Endothelial cell of umbilical vein (primary cell): ENCODE data around the gene PLXNA4. TPM values are rescaled to one million over a fixed set of nuclear protein-coding genes. Genes with fewer than 3 reads are reported as not detected.

Experiments
- BruUV-seq: library from RNA; stranded (reverse); fragments of 400-500 nt; replicated peaks from 2 replicates; lab custom pipeline; 2021; lab: Mats Ljungman, UMichigan
- CTCF ChIA-PET: fragments of 300-600, 350-600 bp; sonication (Branson Sonifier 250); formaldehyde crosslinking; loops from one replicate; lab custom pipeline; 2021; ENCODE audit warnings: antibody characterized with exemption, inconsistent platforms; lab: Charles Lee
- POLR2A ChIA-PET: fragments of 300-600, 350-600 bp; sonication (Branson Sonifier 250); formaldehyde crosslinking; loops from one replicate; lab custom pipeline; 2021; ENCODE audit warnings: antibody characterized with exemption, inconsistent platforms; lab: Charles Lee
- DNase-seq: peaks from one replicate; pipeline ENCODE4 v3.0.0-alpha.2; 2011; ENCODE audit warnings: low read depth, low spot score
- FAIRE-seq: peaks from 2 replicates; lab custom pipeline; 2011; peaks lifted over from hg19 to GRCh38; lab: Jason Lieb, UNC
- H2AFZ ChIP-seq: 2 replicates; pipeline ENCODE4 v1.6.0; 2012; ENCODE audit warnings: low read depth, low read length, control low read depth, inconsistent platforms
- H3K27ac ChIP-seq: 2 replicates; pipeline ENCODE4 v1.5.1; 2011; ENCODE audit warnings: low read depth, mild to moderate bottlenecking, control low read depth, low read length, moderate library complexity; ENCODE audit not compliant: insufficient read depth
- H3K27me3 ChIP-seq, 2 experiments: 2 replicates each; pipeline versions ENCODE4 v1.6.0 to v1.6.1; 2011; ENCODE audit warnings: low read length in 2 of 2, mixed read lengths in 1 of 2; ENCODE audit not compliant: control insufficient read depth in 2 of 2, insufficient read depth in 2 of 2
- H3K36me3 ChIP-seq, 2 experiments: 2 replicates in 1 of 2; 3 replicates in 1 of 2; pipeline ENCODE4 v1.5.1; 2011; ENCODE audit warnings: low read length in 2 of 2, mild to moderate bottlenecking in 1 of 2, moderate library complexity in 1 of 2; ENCODE audit not compliant: control insufficient read depth in 2 of 2, insufficient read depth in 2 of 2; ENCODE audit errors: extremely low read depth in 1 of 2
- H3K4me1 ChIP-seq: 3 replicates; pipeline ENCODE4 v1.5.1; 2011; ENCODE audit warnings: mild to moderate bottlenecking, low read length; ENCODE audit not compliant: control insufficient read depth, insufficient read depth; ENCODE audit errors: extremely low read depth
- H3K4me2 ChIP-seq: 2 replicates; pipeline ENCODE4 v1.6.1; 2011; ENCODE audit warnings: low read length, control low read depth, mixed read lengths; ENCODE audit not compliant: insufficient read depth
- H3K4me3 ChIP-seq, 3 experiments: fragments of 200-600 bp in 1 of 3; sonication (generic), shearing (Covaris generic) in 1 of 3; replicated peaks in 1 of 3; 2 replicates each; pipeline ENCODE4 v1.5.1; 2011 to 2016; ENCODE audit warnings: control low read depth in 3 of 3, low read length in 3 of 3, mild to moderate bottlenecking in 2 of 3, inconsistent platforms in 1 of 3, low read depth in 1 of 3, moderate library complexity in 1 of 3; ENCODE audit not compliant: insufficient read depth in 1 of 3
- H3K79me2 ChIP-seq: 2 replicates; pipeline ENCODE4 v1.6.0; 2012; ENCODE audit warnings: low read length, inconsistent platforms; ENCODE audit not compliant: control insufficient read depth, insufficient read depth
- H3K9ac ChIP-seq: replicated peaks from 2 replicates; pipeline ENCODE3; 2011; ENCODE audit warnings: low read length, control low read depth; ENCODE audit not compliant: insufficient read depth; ENCODE audit errors: extremely low read depth
- H3K9me1 ChIP-seq: replicated peaks from 3 replicates; pipeline ENCODE4 v1.6.0; 2011; ENCODE audit warnings: mild to moderate bottlenecking, low read length; ENCODE audit not compliant: control insufficient read depth, insufficient read depth; ENCODE audit errors: extremely low read depth
- H3K9me3 ChIP-seq: replicated peaks from 2 replicates; pipeline ENCODE4 v1.5.1; 2012; ENCODE audit warnings: low read length, inconsistent platforms; ENCODE audit not compliant: control insufficient read depth, insufficient read depth
- H4K20me1 ChIP-seq: replicated peaks from 2 replicates; pipeline ENCODE3; 2011; ENCODE audit warnings: mild to moderate bottlenecking, low read length; ENCODE audit not compliant: control insufficient read depth, insufficient read depth; ENCODE audit errors: extremely low read depth
- EZH2 ChIP-seq: IDR thresholded peaks from 2 replicates; pipeline ENCODE4 v1.6.1; 2012; ENCODE audit warnings: borderline replicate concordance, low read depth, mild to moderate bottlenecking, moderate library complexity, low read length, inconsistent platforms; ENCODE audit not compliant: severe bottlenecking
- FOS ChIP-seq: IDR thresholded peaks from 2 replicates; pipeline ENCODE4 v1.6.1; 2011; ENCODE audit warnings: mild to moderate bottlenecking, low read length, moderate library complexity, borderline replicate concordance; ENCODE audit not compliant: insufficient read depth
- GATA2 ChIP-seq: IDR thresholded peaks from 2 replicates; pipeline ENCODE4 v1.7.0; 2011; ENCODE audit warnings: low read depth, mild to moderate bottlenecking, moderate library complexity, mixed read lengths, low read length; ENCODE audit not compliant: insufficient read length, insufficient read depth
- JUN ChIP-seq: IDR thresholded peaks from 2 replicates; pipeline ENCODE4 v1.6.1; 2011; ENCODE audit warnings: borderline replicate concordance, low read depth; ENCODE audit not compliant: insufficient read length, insufficient read depth
- MAX ChIP-seq: IDR thresholded peaks from 2 replicates; pipeline ENCODE4 v1.6.1; 2011; ENCODE audit not compliant: insufficient read depth, insufficient read length
- MYC ChIP-seq: IDR thresholded peaks from one replicate; pipeline ENCODE4 v1.6.1; 2011; ENCODE audit warnings: mild to moderate bottlenecking, low read depth, low read length
- POLR2A ChIP-seq: IDR thresholded peaks from 2 replicates; pipeline ENCODE4 v1.6.1; 2012; ENCODE audit warnings: low read depth, mild to moderate bottlenecking, control low read depth, low read length
- POLR2AphosphoS5 ChIP-seq: IDR thresholded peaks from 2 replicates; pipeline ENCODE4 v1.6.1; 2012; ENCODE audit warnings: low read depth, mild to moderate bottlenecking, control low read depth, low read length, moderate library complexity; ENCODE audit not compliant: insufficient read depth
- dilution Hi-C: fragments of 300-500 bp; cut with MboI; formaldehyde crosslinking; loops from one replicate; pipeline ENCODE4 v1.15.0; 2019; ENCODE audit warnings: low sequenced_read_pairs; ENCODE audit not compliant: extremely low pct_ligation_motif_present
- intact Hi-C: fragments of 100-400 bp; cut with micrococcal nuclease; formaldehyde crosslinking; loops from one replicate; pipeline ENCODE4 v1.10.0; 2022
- polyA plus RNA-seq, 4 experiments: library from polyadenylated mRNA; depleted of rRNA in 3 of 4; stranded (reverse) in 3 of 4; unstranded in 1 of 4; fragments of >200 nt; gene quantifications; 2 replicates each; pipeline versions ENCODE4 v1.2.1 to v1.2.3, GENCODE V29; 2011 to 2012; ENCODE audit warnings: missing spikeins in 1 of 4
- total RNA-seq: library from RNA; stranded (reverse); gene quantifications from 2 replicates; pipeline ENCODE4 v1.2.3, GENCODE V29; 2021
- TF ChIP-seq, protein P1 (sequence below), 2 donors: IDR thresholded peaks; 1 replicate in 1 of 2; 2 replicates in 1 of 2; pipeline ENCODE4 v1.5.1; 2011; ENCODE audit warnings: low read length in 2 of 2, mild to moderate bottlenecking in 2 of 2, moderate library complexity in 2 of 2, control low read depth in 1 of 2, inconsistent platforms in 1 of 2, low read depth in 1 of 2; ENCODE audit not compliant: insufficient read depth in 1 of 2; ENCODE audit errors: extremely low read depth in 1 of 2

Gene PLXNA4
- total and polyA plus RNA-seq, 2 donors (not counting 3 experiments of a cell fraction or from before 2014, with no cell fraction given): 12.1 to 20.4 TPM

DNA sequence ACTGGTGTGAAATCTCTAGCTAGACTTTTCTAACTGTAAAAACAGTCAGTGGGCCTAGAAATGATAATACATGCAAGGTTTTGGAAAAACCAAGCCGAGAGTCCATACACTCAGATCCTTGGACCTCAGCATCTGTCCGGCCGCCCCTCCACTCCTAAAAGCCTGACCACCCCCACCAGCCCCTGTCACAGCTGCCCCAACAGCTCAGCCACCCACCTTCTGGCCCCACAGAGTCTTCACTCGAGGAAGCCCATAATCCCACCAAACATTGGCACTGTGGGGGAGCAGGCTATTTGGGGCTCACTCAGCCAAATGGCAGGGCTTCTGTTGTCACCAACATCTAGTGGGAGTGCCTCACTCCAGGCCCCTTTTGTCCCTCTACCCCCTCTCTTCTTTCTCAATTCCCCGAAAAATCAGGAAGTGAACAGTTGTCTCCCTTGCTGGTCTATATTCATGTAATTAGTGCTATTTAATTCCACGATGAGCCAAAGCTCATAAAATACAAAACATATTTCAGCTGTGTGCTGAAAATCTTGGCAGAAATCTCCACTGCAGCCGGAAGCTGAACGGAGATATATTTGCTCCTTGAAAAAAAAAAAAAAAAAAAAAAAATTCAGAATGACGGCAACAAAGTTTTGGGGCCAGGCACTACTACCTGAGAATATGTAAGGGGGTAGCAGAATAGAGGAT, 55.5 kb downstream of the PLXNA4 start:
- Histone ChIP-seq H3K27ac (no peak overlapping the region), H3K27me3 (no peaks in the 10 kb centered on the region), H3K36me3 (no peaks in the 10 kb centered on the region), H3K9me1 (no peaks in the 10 kb centered on the region), H3K9me3 (no peaks in the 10 kb centered on the region), H2AFZ (no peak overlapping the region), H3K4me1 (no peaks in the 10 kb centered on the region), H3K4me3 (no peak overlapping the region), H3K79me2 (no peaks in the 10 kb centered on the region), H4K20me1 (no peaks in the 10 kb centered on the region), H3K4me2 (no peak overlapping the region), H3K9ac (no peak overlapping the region)
- POLR2A ChIA-PET: no interaction called here
- intact Hi-C loops (no loop called here), dilution Hi-C loops (no loop called here)
- CTCF ChIA-PET: interaction anchor here (1.1 to 2.6 kb wide), 3 partner anchors 11 to 202 kb away, joined by 3 to 9 read pairs (median 5); no protein-coding TSS in a partner anchor
- TF ChIP-seq GATA2 (no peak), EZH2 (no peak), MAX (no peak), FOS (no peak), POLR2A (no peak), POLR2AphosphoS5 (no peak), JUN (no peak), MYC (no peak)
- TF ChIP-seq, protein P1, sequence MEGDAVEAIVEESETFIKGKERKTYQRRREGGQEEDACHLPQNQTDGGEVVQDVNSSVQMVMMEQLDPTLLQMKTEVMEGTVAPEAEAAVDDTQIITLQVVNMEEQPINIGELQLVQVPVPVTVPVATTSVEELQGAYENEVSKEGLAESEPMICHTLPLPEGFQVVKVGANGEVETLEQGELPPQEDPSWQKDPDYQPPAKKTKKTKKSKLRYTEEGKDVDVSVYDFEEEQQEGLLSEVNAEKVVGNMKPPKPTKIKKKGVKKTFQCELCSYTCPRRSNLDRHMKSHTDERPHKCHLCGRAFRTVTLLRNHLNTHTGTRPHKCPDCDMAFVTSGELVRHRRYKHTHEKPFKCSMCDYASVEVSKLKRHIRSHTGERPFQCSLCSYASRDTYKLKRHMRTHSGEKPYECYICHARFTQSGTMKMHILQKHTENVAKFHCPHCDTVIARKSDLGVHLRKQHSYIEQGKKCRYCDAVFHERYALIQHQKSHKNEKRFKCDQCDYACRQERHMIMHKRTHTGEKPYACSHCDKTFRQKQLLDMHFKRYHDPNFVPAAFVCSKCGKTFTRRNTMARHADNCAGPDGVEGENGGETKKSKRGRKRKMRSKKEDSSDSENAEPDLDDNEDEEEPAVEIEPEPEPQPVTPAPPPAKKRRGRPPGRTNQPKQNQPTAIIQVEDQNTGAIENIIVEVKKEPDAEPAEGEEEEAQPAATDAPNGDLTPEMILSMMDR (IDR thresholded peaks at IDR 0.05; ENCODE audit: extremely low read depth in 1 of 2, insufficient read depth in 1 of 2, low read depth in 1 of 2, low read length in 2 of 2): no peak
- DNase-seq: no peak
- BruUV-seq: no TSS peak
- no peak for FAIRE-seq
